ENCODE measurements around the gene LCAT. TPM values are rescaled to one million over a fixed set of nuclear protein-coding genes. Genes with fewer than 3 reads are reported as not detected.
A peak's percentile ranks its signal among the peaks of the same experiment; 100 is the strongest.

The LCAT gene
- total RNA-seq, 6 experiments from 2014 or later: 29.4 to 207 (median 137) TPM

DNA sequence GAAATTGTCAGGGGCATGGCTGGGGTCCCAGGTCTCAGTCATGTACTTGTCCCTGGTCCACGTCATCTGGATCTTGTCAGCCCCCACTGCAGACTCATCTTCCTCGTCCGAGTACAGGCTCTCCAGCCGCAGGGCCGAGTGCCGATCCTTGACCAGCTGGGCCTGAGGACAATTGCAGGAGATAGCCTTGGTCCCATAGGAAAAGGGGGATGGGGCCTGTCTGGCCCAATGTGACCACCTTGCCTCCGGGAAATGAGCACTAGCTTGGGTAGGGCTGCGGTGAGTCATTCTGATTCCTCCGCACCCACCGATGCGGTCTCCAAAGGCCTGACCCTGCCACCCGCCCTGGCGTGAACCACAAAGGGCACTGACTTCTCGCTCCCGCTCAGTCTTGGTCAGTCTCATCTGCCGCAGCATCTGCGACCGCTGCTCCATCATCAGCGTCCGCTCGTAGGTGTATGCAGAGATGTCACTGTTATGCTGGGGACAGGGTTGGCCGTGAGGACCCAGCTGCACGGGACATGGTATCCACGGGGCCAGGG lies 1.5 kb upstream of the LCAT start:
- intact Hi-C loops (cut with DNase I): no loop called here
- ATAC-seq: no peak
- Histone ChIP-seq H3K4me1 (peaks cover 0 to 28% (median 14%) of the 10 kb centered on the region in 4 donors), H3K27ac (no peak overlapping the region), H3K9me3 (no peaks in the 10 kb centered on the region), H3K4me3 (no peak overlapping the region), H3K36me3 (peaks cover 0 to 35% (median 11%) of the 10 kb centered on the region in 4 donors), H3K27me3 (no peaks in the 10 kb centered on the region)
- peak in 1 of 3 donors; percentile 21 for DNase-seq
- no CpG with 5 or more reads among the region's 24 CpGs for WGBS (ENCODE audit: insufficient coverage, low coverage, low lambda C conversion rate, missing lambda C conversion rate)
- TF ChIP-seq POLR2A (IDR thresholded peaks at IDR 0.05): no peak
- TF ChIP-seq, protein P1, sequence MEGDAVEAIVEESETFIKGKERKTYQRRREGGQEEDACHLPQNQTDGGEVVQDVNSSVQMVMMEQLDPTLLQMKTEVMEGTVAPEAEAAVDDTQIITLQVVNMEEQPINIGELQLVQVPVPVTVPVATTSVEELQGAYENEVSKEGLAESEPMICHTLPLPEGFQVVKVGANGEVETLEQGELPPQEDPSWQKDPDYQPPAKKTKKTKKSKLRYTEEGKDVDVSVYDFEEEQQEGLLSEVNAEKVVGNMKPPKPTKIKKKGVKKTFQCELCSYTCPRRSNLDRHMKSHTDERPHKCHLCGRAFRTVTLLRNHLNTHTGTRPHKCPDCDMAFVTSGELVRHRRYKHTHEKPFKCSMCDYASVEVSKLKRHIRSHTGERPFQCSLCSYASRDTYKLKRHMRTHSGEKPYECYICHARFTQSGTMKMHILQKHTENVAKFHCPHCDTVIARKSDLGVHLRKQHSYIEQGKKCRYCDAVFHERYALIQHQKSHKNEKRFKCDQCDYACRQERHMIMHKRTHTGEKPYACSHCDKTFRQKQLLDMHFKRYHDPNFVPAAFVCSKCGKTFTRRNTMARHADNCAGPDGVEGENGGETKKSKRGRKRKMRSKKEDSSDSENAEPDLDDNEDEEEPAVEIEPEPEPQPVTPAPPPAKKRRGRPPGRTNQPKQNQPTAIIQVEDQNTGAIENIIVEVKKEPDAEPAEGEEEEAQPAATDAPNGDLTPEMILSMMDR (IDR thresholded peaks at IDR 0.05): no peak

DNA sequence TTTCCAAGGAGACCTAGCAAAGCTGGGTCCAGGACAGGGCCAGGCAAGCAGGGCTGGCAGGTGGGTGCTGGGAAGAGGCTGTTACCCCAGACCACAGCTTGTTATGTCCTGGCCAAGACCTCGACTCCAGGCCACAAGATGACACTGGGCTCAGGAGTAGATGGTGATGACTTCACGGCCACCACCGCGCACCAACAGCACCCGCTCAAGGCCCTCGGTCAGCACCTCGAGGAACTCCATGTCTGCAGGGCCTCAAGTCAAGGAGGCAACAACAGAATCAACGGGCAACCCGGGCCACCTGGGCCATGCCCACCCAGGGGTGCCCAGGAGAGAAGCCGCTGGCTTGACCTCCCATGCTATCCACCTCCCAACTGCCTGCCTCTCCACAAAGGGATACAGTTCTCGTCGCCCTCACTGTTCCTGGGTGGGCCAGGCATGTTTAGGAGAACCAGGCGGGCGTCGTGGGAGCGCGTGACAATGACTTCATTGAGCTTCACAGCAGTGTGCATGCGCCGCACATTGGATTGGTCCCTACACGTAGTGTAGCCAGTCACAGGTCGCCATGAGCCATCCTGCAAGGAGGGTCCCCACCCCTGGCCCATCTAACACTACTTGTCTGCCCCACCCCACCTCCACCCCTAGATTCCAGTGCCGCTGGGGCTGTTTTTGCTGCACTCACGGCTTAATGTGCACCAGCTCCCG lies 921 bp upstream of the LCAT start:
- WGBS (ENCODE audit: insufficient coverage, low coverage, low lambda C conversion rate, missing lambda C conversion rate): no CpG with 5 or more reads among the region's 24 CpGs
- no peak for ATAC-seq
- peaks cover 0 to 29% (median 8%) of the 10 kb centered on the region in 4 donors for H3K36me3 ChIP-seq
- DNase-seq: peak in 1 of 3 donors; percentile 25
- no peak overlapping the region for H3K4me3 ChIP-seq
- TF ChIP-seq, protein P1 (IDR thresholded peaks at IDR 0.05): no peak
- no peak for TF ChIP-seq POLR2A (IDR thresholded peaks at IDR 0.05)
- H3K27me3 ChIP-seq: no peaks in the 10 kb centered on the region
- peak overlapping the region in 2 of 3 donors; percentile 79 to 83 for H3K27ac ChIP-seq
- H3K9me3 ChIP-seq: no peaks in the 10 kb centered on the region
- H3K4me1 ChIP-seq: peaks cover 0 to 34% (median 14%) of the 10 kb centered on the region in 4 donors
- intact Hi-C loops (cut with DNase I): no loop called here

DNA sequence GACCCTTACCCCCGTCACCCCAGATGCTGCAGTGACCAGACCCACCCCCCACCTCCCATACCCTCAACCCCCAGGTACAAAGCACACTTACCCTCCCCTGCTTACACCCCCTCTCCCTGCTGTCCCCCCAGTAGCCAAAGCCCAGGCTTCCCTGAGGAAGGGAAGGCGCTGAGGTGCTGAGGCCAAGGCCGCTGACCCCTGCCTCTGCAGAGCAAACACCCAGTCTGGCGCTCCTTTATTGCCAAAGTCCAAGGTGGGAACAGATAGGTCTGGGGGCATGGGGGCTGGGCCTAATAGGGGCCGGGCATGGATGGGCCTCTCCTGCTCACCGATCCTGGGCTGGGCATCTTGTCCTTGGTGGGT lies 683 bp downstream of the LCAT start:
- H3K9me3 ChIP-seq: no peaks in the 10 kb centered on the region
- peak; percentile 45 to 73 (median 64) for ATAC-seq
- DNase-seq: peak; percentile 63 to 89 (median 78)
- TF ChIP-seq, protein P1 (IDR thresholded peaks at IDR 0.05): no peak
- no peak for TF ChIP-seq POLR2A (IDR thresholded peaks at IDR 0.05)
- no peaks in the 10 kb centered on the region for H3K27me3 ChIP-seq
- intact Hi-C loops (cut with DNase I): no loop called here
- WGBS (ENCODE audit: insufficient coverage, low coverage, low lambda C conversion rate, missing lambda C conversion rate): 0% methylated on average over 1 of the region's 6 CpGs
- H3K4me1 ChIP-seq: peaks cover 0 to 38% (median 14%) of the 10 kb centered on the region in 4 donors
- H3K36me3 ChIP-seq: peaks cover 0 to 21% (median 8%) of the 10 kb centered on the region in 4 donors
- peak overlapping the region; percentile 38 to 64 (median 63) for H3K4me3 ChIP-seq
- peak overlapping the region; percentile 47 to 83 (median 79) for H3K27ac ChIP-seq

DNA sequence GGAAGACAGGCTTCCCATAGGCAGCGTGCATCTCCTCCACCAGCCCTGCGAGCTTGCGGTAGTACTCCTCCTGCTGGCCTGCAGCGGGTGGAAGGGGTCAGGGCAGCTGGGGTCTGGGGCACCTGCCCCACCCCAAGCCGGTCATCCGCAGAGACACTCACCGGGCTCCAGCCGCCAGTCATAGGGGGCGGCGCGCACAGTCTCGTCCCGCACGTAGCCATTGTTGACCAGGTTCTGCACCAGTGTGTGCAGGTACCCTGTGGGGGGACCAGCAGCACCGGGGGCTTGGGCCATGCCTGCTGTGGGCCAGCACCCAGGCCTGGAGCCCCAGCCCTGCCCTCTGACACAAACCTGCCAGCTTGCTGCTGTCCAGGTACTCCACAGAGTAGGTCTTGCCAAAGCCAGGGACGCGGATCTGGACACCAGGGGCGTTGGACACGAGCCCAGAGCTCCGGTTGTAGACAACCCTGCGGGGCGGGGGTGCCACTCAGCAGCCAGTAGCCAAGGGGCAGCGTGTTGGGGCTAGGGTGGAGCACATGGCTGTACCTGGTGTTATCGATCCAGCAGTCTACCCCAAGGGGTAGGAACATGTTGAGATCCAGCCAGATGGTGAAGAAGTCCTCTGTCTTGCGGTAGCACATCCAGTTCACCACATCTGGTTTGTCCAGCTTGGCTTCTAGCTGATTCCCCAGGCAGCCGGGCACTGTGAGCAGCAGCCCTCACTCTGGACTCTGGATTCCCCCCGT lies 1.2 kb downstream of the LCAT start:
- peak overlapping the region in 2 of 3 donors; percentile 63 to 64 for H3K4me3 ChIP-seq
- no peaks in the 10 kb centered on the region for H3K27me3 ChIP-seq
- ATAC-seq: peak; percentile 29 to 64 (median 62)

More for the DNA sequence above, 1.2 kb downstream of the LCAT start:
- peak; percentile 77 to 96 (median 93) for DNase-seq
- Histone ChIP-seq H3K9me3 (no peaks in the 10 kb centered on the region), H3K4me1 (peaks cover 0 to 40% (median 14%) of the 10 kb centered on the region in 4 donors), H3K36me3 (peaks cover 0 to 15% (median 7%) of the 10 kb centered on the region in 4 donors), H3K27ac (peak overlapping the region in 2 of 3 donors; percentile 21 to 83)
- TF ChIP-seq, protein P1 (IDR thresholded peaks at IDR 0.05): no peak
- no peak for TF ChIP-seq POLR2A (IDR thresholded peaks at IDR 0.05)
- intact Hi-C loops (cut with DNase I): no loop called here
- WGBS (ENCODE audit: insufficient coverage, low coverage, low lambda C conversion rate, missing lambda C conversion rate): no CpG with 5 or more reads among the region's 27 CpGs

All from right lobe of liver (tissue), 6 donors.